Natural killer cell (primary cell): Measurements from ENCODE around the gene CRTAP. TPM values are rescaled to one million over a fixed set of nuclear protein-coding genes. Genes with fewer than 3 reads are reported as not detected.

Experiments
- ATAC-seq, 3 donors: fragments of 150-1000 bp in 2 of 3; fragments of 200-7000 bp in 1 of 3; cut with Tn5 transposase; 1 replicate in 1 of 3; 2 replicates in 2 of 3; pipeline ENCODE4 v1.10.0; 2021; ENCODE audit warnings: mild to moderate bottlenecking in 2 of 3, moderate library complexity in 2 of 3
- DNase-seq, 2 donors: peaks; one replicate each; pipeline versions ENCODE4 v3.0.0 to v3.0.0-alpha.2; 2013 to 2021; ENCODE audit warnings: mixed read lengths in 1 of 2
- H3K27ac ChIP-seq: one replicate; pipeline ENCODE4 v1.5.1; 2013; ENCODE audit warnings: mild to moderate bottlenecking, low read length
- H3K27me3 ChIP-seq: one replicate; pipeline ENCODE4 v1.6.1; 2013; ENCODE audit warnings: low read length; ENCODE audit not compliant: control insufficient read depth, insufficient read depth
- H3K36me3 ChIP-seq: one replicate; pipeline ENCODE4 v1.6.1; 2013; ENCODE audit warnings: low read length; ENCODE audit not compliant: control insufficient read depth, insufficient read depth
- H3K4me1 ChIP-seq: one replicate; pipeline ENCODE4 v1.6.1; 2013; ENCODE audit warnings: low read length; ENCODE audit not compliant: control insufficient read depth, insufficient read depth
- H3K4me3 ChIP-seq: one replicate; pipeline ENCODE4 v1.5.1; 2013; ENCODE audit warnings: low read length
- H3K9me3 ChIP-seq: one replicate; pipeline ENCODE4 v1.6.1; 2013; ENCODE audit warnings: low read length; ENCODE audit not compliant: control insufficient read depth, insufficient read depth
- H3K27ac Mint-ChIP-seq, 2 donors: one replicate each; pipeline ENCODE4 v1.8.0; 2022; ENCODE audit warnings: mild to moderate bottlenecking in 2 of 2, mixed read lengths in 2 of 2, moderate library complexity in 1 of 2
- H3K27me3 Mint-ChIP-seq, 2 donors: one replicate each; pipeline ENCODE4 v1.8.0; 2022; ENCODE audit warnings: low read depth in 2 of 2, mixed read lengths in 2 of 2
- H3K36me3 Mint-ChIP-seq: one replicate; pipeline ENCODE4 v1.8.0; 2022; ENCODE audit warnings: mixed read lengths
- H3K4me1 Mint-ChIP-seq, 2 donors: one replicate each; pipeline ENCODE4 v1.8.0; 2022; ENCODE audit warnings: mixed read lengths in 2 of 2
- H3K4me3 Mint-ChIP-seq: one replicate; pipeline ENCODE4 v1.8.0; 2022; ENCODE audit warnings: mild to moderate bottlenecking, moderate library complexity, mixed read lengths
- H3K9me3 Mint-ChIP-seq, 2 donors: one replicate each; pipeline ENCODE4 v1.8.0; 2022; ENCODE audit warnings: mixed read lengths in 2 of 2
- CTCF ChIP-seq: fragments of 200-600 bp; IDR thresholded peaks from one replicate; pipeline ENCODE4 v1.8.0; 2022; ENCODE audit warnings: antibody characterized with exemption
- WGBS: methylation state at CpG from one replicate; pipeline ENCODE4 v1.1.7; 2013; ENCODE audit warnings: missing lambda C conversion rate; ENCODE audit not compliant: insufficient coverage; 5-methylcytosine and 5-hydroxymethylcytosine counted together
- intact Hi-C: fragments of 100-400 bp; cut with micrococcal nuclease; formaldehyde crosslinking; loops from one replicate; pipeline ENCODE4 v1.14.2; 2022
- total RNA-seq, 4 donors: library from RNA; stranded (reverse); fragments of 120-200 nt in 1 of 4; gene quantifications; one replicate each; pipeline versions ENCODE4 v1.2.3 to v1.2.4, GENCODE V29; 2013 to 2022

CRTAP gene
- total RNA-seq, 3 donors from 2014 or later (not counting 1 experiment from before 2014, with no cell fraction given) = 32.4 to 38.2 (median 37.9) TPM

- peak overlapping the region; percentile 16 for H3K27ac ChIP-seq
- peaks cover 10% of the 10 kb centered on the region for H3K36me3 ChIP-seq
- H3K9me3 Mint-ChIP-seq = no peaks in the 10 kb centered on the region
- peaks cover 18% of the 10 kb centered on the region for H3K4me1 ChIP-seq
- H3K4me3 ChIP-seq = no peak overlapping the region
- ATAC-seq (no peak), DNase-seq (no peak)
- H3K9me3 ChIP-seq = no peaks in the 10 kb centered on the region
- no peaks in the 10 kb centered on the region for H3K27me3 ChIP-seq
- intact Hi-C loops = loop anchor here (5.0 kb wide), 1 partner anchor 347 kb away; the partner anchor contains the start of gene UBP1
- WGBS = 93% methylated on average over 2 of the region's 2 CpGs
- H3K27ac Mint-ChIP-seq = peak overlapping the region; percentile 65 to 87
- H3K36me3 Mint-ChIP-seq = no peaks in the 10 kb centered on the region
- H3K4me3 Mint-ChIP-seq = peak overlapping the region; percentile 92
- TF ChIP-seq CTCF = no peak
- no peaks in the 10 kb centered on the region for H3K27me3 Mint-ChIP-seq
- H3K4me1 Mint-ChIP-seq = peaks cover 32 to 40% of the 10 kb centered on the region in 2 donors
Observed at GRCh38 chr3:33095436-33095835, 18.4 kb upstream of the CRTAP start.

GRCh38 chr3:33096093-33096868, 17.5 kb upstream of the CRTAP start:
- under 1% methylated on average over 49 of the region's 51 CpGs for WGBS

DNA sequence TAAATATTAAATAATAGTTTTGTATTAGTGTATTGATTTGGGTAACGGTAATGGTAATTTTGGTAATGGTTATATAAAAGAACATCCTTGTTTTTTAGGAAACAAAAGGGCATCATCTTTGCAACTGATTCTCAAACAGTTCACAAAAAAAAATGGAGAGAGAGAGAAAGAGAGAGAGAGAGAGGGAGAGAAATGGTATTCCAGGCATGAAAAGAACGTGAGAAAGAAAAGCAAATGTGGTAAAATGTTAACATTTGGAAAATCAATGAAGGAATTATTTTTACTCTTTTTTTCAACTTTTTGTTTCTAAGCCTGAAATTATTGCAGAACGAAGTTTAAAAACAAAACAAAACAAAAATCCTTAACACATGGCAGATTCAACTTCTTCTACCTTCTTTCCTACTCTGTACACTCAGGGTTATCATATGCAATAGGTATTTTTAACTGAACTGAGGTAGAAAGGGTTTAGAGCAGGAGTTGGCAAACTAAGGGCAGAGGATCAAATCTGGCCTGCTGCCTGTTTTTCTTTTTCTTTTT, 14.6 kb upstream of the CRTAP start:
- H3K9me3 Mint-ChIP-seq = no peaks in the 10 kb centered on the region
- peaks cover 12 to 14% of the 10 kb centered on the region in 2 donors for H3K4me1 Mint-ChIP-seq
- no peak for ATAC-seq
- no peak overlapping the region for H3K27ac ChIP-seq
- intact Hi-C loops = loop anchor here (5.0 kb wide), 1 partner anchor 343 kb away; the partner anchor contains the start of gene UBP1
- TF ChIP-seq CTCF = no peak
- H3K36me3 ChIP-seq = no peaks in the 10 kb centered on the region
- no peaks in the 10 kb centered on the region for H3K27me3 ChIP-seq
- no peak overlapping the region for H3K27ac Mint-ChIP-seq
- no peaks in the 10 kb centered on the region for H3K36me3 Mint-ChIP-seq
- peaks cover 0 to under 1% of the 10 kb centered on the region in 2 donors for H3K27me3 Mint-ChIP-seq
- no peaks in the 10 kb centered on the region for H3K9me3 ChIP-seq
- WGBS = 93% methylated on average over 2 of the region's 3 CpGs
- H3K4me1 ChIP-seq = peaks cover 18% of the 10 kb centered on the region
- H3K4me3 ChIP-seq = no peak overlapping the region
- no peak overlapping the region for H3K4me3 Mint-ChIP-seq
- no peak for DNase-seq

More at GRCh38 chr3:33096093-33096868, 17.5 kb upstream of the CRTAP start:
- intact Hi-C loops = loop anchor here (2.0 to 5.0 kb wide), 2 partner anchors 19 to 346 kb away; partner anchors contain the start of genes CRTAP and UBP1
- Histone ChIP-seq H3K9me3 (no peaks in the 10 kb centered on the region), H3K27me3 (no peaks in the 10 kb centered on the region), H3K4me3 (peak overlapping the region; percentile 88), H3K4me1 (peaks cover 18% of the 10 kb centered on the region), H3K27ac (peak overlapping the region; percentile 93), H3K36me3 (peaks cover 10% of the 10 kb centered on the region)
- ATAC-seq (peak; percentile 52 to 72 (median 57)), DNase-seq (peak; percentile 36 to 68)
- no peaks in the 10 kb centered on the region for H3K36me3 Mint-ChIP-seq
- H3K4me1 Mint-ChIP-seq = peaks cover 32 to 33% of the 10 kb centered on the region in 2 donors
- no peaks in the 10 kb centered on the region for H3K27me3 Mint-ChIP-seq
- H3K27ac Mint-ChIP-seq = peak overlapping the region; percentile 65 to 87
- H3K9me3 Mint-ChIP-seq = no peaks in the 10 kb centered on the region
- peak overlapping the region; percentile 92 for H3K4me3 Mint-ChIP-seq
- TF ChIP-seq CTCF = no peak
